Testis (tissue), 2 donors: Measurements from ENCODE around the gene OR2F1.

Source experiments
- CTCF ChIP-seq, 3 experiments: fragments of 450-650 bp in 2 of 3; fragments of 200-600 bp in 1 of 3; sonication (generic) in 1 of 3; IDR thresholded peaks; one replicate each; pipeline ENCODE4 v1.5.1; 2016 to 2019; ENCODE audit warnings: antibody characterized with exemption in 3 of 3, mild to moderate bottlenecking in 2 of 3, moderate library complexity in 1 of 3
- POLR2A ChIP-seq: fragments of 450-650 bp; IDR thresholded peaks from one replicate; pipeline ENCODE4 v1.6.1; 2017; ENCODE audit warnings: antibody characterized with exemption, mild to moderate bottlenecking, moderate library complexity

- TF ChIP-seq CTCF (IDR thresholded peaks at IDR 0.05): no peak
- TF ChIP-seq POLR2A: no peak
These were observed 19.3 kb downstream of the OR2F1 start for GRCh38 chr7:143973870-143974416.
